Heart right ventricle (tissue), 16 donors: ENCODE measurements around the gene TNFRSF21. TPM values are rescaled to one million over a fixed set of nuclear protein-coding genes. Genes with fewer than 3 reads are reported as not detected.

ENCODE experiments used
- ATAC-seq, 8 donors: fragments of 200-7000 bp; cut with Tn5 transposase; one replicate each; pipeline ENCODE4 v1.9.1; 2020; ENCODE audit warnings: mild to moderate bottlenecking in 8 of 8, moderate library complexity in 8 of 8, moderate number of reproducible peaks in 1 of 8
- DNase-seq, 2 donors: peaks; one replicate each; pipeline ENCODE4 v3.0.0-alpha.2; 2020
- H3K27ac ChIP-seq, 10 donors: fragments of 200-600 bp; sonication (generic) in 2 of 10; one replicate each; pipeline versions ENCODE4 v1.5.0 to v1.8.0; 2020 to 2022; ENCODE audit warnings: mild to moderate bottlenecking in 3 of 10
- H3K27me3 ChIP-seq, 7 donors: fragments of 200-600 bp; one replicate each; pipeline ENCODE4 v1.8.0; 2021 to 2022; ENCODE audit warnings: mild to moderate bottlenecking in 2 of 7
- H3K36me3 ChIP-seq, 9 donors: fragments of 200-600 bp; sonication (generic) in 1 of 9; one replicate each; pipeline versions ENCODE4 v1.5.0 to v1.8.0; 2020 to 2022; ENCODE audit warnings: mild to moderate bottlenecking in 2 of 9
- H3K4me1 ChIP-seq, 9 donors: fragments of 200-600 bp; sonication (generic) in 1 of 9; one replicate each; pipeline versions ENCODE4 v1.5.0 to v1.8.0; 2020 to 2022; ENCODE audit warnings: mild to moderate bottlenecking in 4 of 9
- H3K4me3 ChIP-seq, 10 donors: fragments of 200-600 bp; sonication (generic) in 2 of 10; one replicate each; pipeline versions ENCODE4 v1.5.0 to v1.8.0; 2020 to 2022; ENCODE audit warnings: mild to moderate bottlenecking in 7 of 10, moderate library complexity in 2 of 10
- H3K9me3 ChIP-seq, 11 donors: fragments of 200-600 bp in 10 of 11; sonication (generic) in 2 of 11; one replicate each; pipeline versions ENCODE4 v1.5.0 to v1.8.0; 2013 to 2022; ENCODE audit warnings: mild to moderate bottlenecking in 2 of 11, control low read depth in 1 of 11, moderate library complexity in 1 of 11
- WGBS, 2 donors: extraction: QIAGEN DNeasy Blood & Tissue Kit; methylation state at CpG; one replicate each; pipeline ENCODE4 v1.1.7; 2013; ENCODE audit warnings: inconsistent platforms in 1 of 2; 5-methylcytosine and 5-hydroxymethylcytosine counted together
- intact Hi-C, 10 donors: fragments of 100-400 bp; cut with DNase I; formaldehyde crosslinking; loops; one replicate each; pipeline versions ENCODE4 v1.11.1 to v1.14.2; 2022
- polyA plus RNA-seq, 2 donors: library from polyadenylated mRNA; stranded (reverse); fragments of 200-250 nt; gene quantifications; one replicate each; pipeline ENCODE4 v1.2.3, GENCODE V29; 2013
- total RNA-seq, 10 donors: library from RNA; stranded (reverse); fragmentation: NEBNext Ultra II Directional in 3 of 10; extraction: Animal tissue kit (Norgen Biotek cat#: 25700) in 3 of 10; gene quantifications; one replicate each; pipeline versions ENCODE4 v1.2.1 to v1.2.4, GENCODE V29; 2021 to 2023
- TF ChIP-seq, protein P1 (sequence below), 9 donors: fragments of 200-600 bp; sonication (generic) in 2 of 9; IDR thresholded peaks; one replicate each; pipeline versions ENCODE4 v1.5.0 to v1.8.0; 2021 to 2022; ENCODE audit warnings: antibody characterized with exemption in 9 of 9, mild to moderate bottlenecking in 5 of 9, moderate library complexity in 1 of 9
- donor health status: Arrhythmogenic right ventricular cardiomyopathy.
- donor health status: ischemic (EF 13 %, LVEDD 7.1; RV severe dilation, severe dysfunction).
- donor health status: healthy with polysubstance abuse.
- donor health status: DM: no; HTN: yes; CAD: no.
- donor health status: DM: no; HTN: no; CAD: no.
- donor health status: ischemic (EF 25% LVEDD 6.9; RV normal size, moderate dysfunction).
- donor health status: ischemic (EF 25% LVEDD 5.7; RV mildly dilated, moderate dysfunction).
- donor health status: healthy.
- donor health status: DM: yes; HTN: yes; CAD: no.
- donor health status: Ischemic cardiomyopathy.
- donor health status: ischemic (EF 35%, LVEDD 5.7; RV mildly dilated, moderate dysfunction).
- donor health status: nonischemic (EF 11% LVEDD 7.7; RV severe dilation, severe dysfunction).
- donor health status: DM: yes; HTN: yes; CAD: no.
- donor health status: PGD.
- donor health status: ischemic (EF 29% LVEDD 5.4; RV normal size, mild dysfunction).
- donor health status: nonischemic (EF 23%, LVEDD 6.1; RV moderate dilation, normal function).

TNFRSF21 gene
- total and polyA plus RNA-seq, 12 donors, result 3.8 to 12.8 (median 6.0) TPM

DNA sequence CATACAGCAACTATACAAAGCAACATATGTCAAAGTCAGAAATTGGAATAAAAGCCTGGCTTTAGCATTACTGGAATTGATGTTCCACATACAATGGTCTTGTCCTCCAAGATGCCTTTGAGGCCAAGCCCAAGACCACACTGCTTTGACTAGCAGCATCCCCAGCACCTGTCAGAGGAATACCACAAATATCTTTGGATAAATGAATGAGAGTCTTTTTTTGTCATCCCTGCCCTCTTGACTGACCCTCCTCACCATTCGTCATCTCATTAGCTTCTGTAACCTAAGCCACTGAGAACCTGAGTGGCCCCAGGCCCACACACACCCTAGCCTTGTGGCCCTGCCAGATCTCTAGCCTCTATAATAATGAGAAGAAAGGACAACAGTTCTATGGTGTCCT, 48.5 kb downstream of the TNFRSF21 start:
- DNase-seq (no peak), ATAC-seq (no peak)
- TF ChIP-seq, protein P1, sequence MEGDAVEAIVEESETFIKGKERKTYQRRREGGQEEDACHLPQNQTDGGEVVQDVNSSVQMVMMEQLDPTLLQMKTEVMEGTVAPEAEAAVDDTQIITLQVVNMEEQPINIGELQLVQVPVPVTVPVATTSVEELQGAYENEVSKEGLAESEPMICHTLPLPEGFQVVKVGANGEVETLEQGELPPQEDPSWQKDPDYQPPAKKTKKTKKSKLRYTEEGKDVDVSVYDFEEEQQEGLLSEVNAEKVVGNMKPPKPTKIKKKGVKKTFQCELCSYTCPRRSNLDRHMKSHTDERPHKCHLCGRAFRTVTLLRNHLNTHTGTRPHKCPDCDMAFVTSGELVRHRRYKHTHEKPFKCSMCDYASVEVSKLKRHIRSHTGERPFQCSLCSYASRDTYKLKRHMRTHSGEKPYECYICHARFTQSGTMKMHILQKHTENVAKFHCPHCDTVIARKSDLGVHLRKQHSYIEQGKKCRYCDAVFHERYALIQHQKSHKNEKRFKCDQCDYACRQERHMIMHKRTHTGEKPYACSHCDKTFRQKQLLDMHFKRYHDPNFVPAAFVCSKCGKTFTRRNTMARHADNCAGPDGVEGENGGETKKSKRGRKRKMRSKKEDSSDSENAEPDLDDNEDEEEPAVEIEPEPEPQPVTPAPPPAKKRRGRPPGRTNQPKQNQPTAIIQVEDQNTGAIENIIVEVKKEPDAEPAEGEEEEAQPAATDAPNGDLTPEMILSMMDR (IDR thresholded peaks at IDR 0.05), result no peak
- 93 to 95% methylated on average over 1 of the region's 1 CpG for WGBS, 2 donors
- intact Hi-C loops, result no loop called here
- no peak overlapping the region for H3K27ac ChIP-seq
- H3K9me3 ChIP-seq, result no peaks in the 10 kb centered on the region
- peaks cover 0 to 7% (median 0%) of the 10 kb centered on the region in 7 donors for H3K27me3 ChIP-seq
- H3K4me3 ChIP-seq, result no peak overlapping the region
- H3K36me3 ChIP-seq, result no peaks in the 10 kb centered on the region
- H3K4me1 ChIP-seq, result peaks cover 0 to 32% (median 8%) of the 10 kb centered on the region in 9 donors

DNA sequence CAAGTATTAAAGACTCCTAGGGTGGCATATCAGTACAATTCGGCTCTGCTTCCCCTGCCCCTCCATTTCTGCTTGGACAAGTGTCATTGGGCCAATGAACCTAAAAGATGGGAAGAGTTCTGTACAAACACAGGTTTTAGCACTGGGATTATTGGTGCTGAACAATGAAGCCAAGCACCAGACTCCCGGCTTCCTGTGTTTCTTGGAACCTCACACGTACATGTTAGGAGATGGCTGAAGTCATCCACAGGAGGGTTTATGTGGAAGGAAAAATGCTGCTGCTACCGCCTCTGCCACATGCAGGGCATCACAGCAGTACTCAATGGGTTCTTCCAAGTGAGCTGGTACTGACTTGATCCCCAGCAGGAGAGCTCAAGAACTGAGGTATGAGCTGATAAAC, 49.7 kb downstream of the TNFRSF21 start:
- TF ChIP-seq, protein P1 (IDR thresholded peaks at IDR 0.05), result no peak
- Histone ChIP-seq H3K4me1 (peaks cover 0 to 28% (median 2%) of the 10 kb centered on the region in 9 donors), H3K9me3 (no peaks in the 10 kb centered on the region), H3K27ac (no peak overlapping the region), H3K36me3 (no peaks in the 10 kb centered on the region), H3K4me3 (no peak overlapping the region), H3K27me3 (peaks cover 0 to 7% (median 0%) of the 10 kb centered on the region in 7 donors)
- ATAC-seq (no peak), DNase-seq (no peak)
- intact Hi-C loops, result no loop called here
- WGBS, 2 donors, result 54 to 66% methylated on average over 4 of the region's 4 CpGs

DNA sequence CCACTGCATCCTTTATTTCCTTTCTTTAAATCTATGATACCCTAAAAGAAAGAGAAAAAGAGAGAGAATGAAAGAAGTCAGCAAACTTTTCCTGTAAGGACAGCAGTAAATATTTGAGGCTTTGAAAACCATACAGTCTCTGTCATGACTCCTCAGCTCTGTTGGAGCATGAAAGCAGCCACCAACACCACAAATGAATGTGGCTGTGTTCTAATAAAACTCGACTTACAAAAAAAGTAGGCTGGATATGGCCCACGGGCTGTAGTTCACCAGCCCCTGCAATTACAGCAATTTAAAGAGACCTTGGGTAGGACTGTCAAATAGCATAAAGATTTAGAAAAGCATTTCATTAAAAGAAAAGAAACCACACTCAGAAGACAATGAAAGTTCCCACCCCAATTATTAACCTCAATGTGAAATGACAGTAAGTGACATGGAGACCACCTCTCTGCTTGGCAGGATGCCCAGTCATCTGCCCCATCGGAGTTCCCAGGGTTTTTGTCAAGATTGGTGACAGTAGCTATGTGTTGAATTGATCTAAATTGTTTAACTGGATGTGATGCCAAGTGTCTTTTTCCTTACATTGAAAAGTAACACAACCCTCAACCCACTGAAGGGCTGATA, 50.9 kb downstream of the TNFRSF21 start:
- H3K4me3 ChIP-seq, result no peak overlapping the region
- intact Hi-C loops, result loop anchor here in 1 of 10 donors (10.0 kb wide), 1 partner anchor 46 kb away; the partner anchor contains the start of gene TNFRSF21
- H3K27ac ChIP-seq, result no peak overlapping the region
- 68 to 72% methylated on average over 3 of the region's 3 CpGs for WGBS, 2 donors
- no peaks in the 10 kb centered on the region for H3K36me3 ChIP-seq
- no peaks in the 10 kb centered on the region for H3K9me3 ChIP-seq
- peaks cover 0 to 20% (median 0%) of the 10 kb centered on the region in 9 donors for H3K4me1 ChIP-seq
- ATAC-seq (no peak), DNase-seq (no peak)
- H3K27me3 ChIP-seq, result peaks cover 0 to 7% (median 0%) of the 10 kb centered on the region in 7 donors
- TF ChIP-seq, protein P1 (IDR thresholded peaks at IDR 0.05), result no peak

DNA sequence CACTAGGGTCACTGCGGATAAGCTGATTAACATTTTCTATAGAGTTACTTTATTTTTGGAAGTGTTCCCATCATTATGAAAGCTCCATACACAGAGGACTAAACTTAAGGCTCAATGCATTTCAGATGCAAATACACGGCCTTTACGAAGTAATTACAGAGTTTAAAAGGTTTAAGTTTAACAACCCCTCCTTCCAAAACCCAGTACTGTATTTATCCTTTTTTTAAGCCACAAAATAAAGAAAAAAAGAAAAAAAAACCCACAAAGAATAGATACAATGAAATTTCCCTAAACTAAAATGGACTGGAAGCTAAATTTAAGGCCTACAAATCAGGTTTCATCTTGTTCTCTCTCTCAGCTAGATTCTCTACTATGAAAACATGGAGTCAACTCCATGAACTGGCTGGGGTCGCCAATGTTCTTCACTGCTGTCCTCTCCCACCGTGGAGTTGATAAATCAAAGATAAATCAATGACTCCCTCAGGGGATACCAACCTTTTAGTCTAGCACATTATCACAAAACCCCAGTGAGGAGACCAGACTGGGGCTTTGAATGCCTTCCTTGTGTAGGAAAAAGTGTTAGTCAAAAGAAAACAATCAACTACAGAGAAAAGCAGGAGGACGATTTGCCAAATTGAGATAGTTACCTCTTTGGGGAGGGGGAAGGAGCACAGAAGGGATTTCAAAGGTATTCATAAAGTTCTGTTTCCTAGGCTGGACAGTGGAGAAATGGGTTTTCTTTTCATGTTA, 52.5 kb downstream of the TNFRSF21 start:
- peaks cover 0 to 7% (median 0%) of the 10 kb centered on the region in 7 donors for H3K27me3 ChIP-seq
- no peak for DNase-seq
- TF ChIP-seq, protein P1 (IDR thresholded peaks at IDR 0.05), result no peak
- H3K9me3 ChIP-seq, result no peaks in the 10 kb centered on the region
- peaks cover 0 to 6% (median 0%) of the 10 kb centered on the region in 9 donors for H3K36me3 ChIP-seq
- no peak for ATAC-seq
- intact Hi-C loops, result loop anchor here in 1 of 10 donors (10.0 kb wide), 1 partner anchor 48 kb away; the partner anchor contains the start of gene TNFRSF21
- WGBS, 2 donors, result 81 to 86% methylated on average over 6 of the region's 6 CpGs
- H3K4me1 ChIP-seq, result peaks cover 0 to 16% (median 0%) of the 10 kb centered on the region in 9 donors
- no peak overlapping the region for H3K27ac ChIP-seq
- H3K4me3 ChIP-seq, result no peak overlapping the region
